ENCODE measurements around the gene SLC25A47.
"Not testable (repeated sequence)": the region's sequence is repeated elsewhere in the genome, so short reads cannot be mapped to it uniquely, and the experiment has no call there.

SLC25A47 gene

DNA sequence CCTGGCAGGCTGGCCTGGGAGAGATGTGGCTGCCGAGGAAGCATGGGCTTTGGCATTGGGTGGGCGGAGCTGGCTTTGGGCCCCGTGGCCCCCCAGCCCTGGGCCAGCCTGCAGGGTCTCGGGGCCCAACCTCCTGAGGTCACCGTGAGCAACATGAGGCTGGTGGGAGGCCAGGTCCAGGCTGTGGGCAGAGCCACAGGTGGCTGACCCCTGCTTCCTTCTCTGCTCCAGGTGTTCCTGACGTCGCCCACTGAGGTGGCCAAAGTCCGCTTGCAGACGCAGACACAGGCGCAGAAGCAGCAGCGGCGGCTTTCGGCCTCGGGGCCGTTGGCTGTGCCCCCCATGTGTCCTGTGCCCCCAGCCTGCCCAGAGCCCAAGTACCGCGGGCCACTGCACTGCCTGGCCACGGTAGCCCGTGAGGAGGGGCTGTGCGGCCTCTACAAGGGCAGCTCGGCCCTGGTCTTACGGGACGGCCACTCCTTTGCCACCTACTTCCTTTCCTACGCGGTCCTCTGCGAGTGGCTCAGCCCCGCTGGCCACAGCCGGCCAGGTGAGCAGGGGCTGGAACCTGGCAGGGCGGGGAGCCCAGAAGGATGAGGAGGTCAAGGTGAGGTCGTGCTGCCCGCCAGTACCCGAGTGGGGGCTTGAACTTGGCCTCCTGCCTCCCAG, 5.5 kb downstream of the SLC25A47 start:
- no peak for DNase-seq

DNA sequence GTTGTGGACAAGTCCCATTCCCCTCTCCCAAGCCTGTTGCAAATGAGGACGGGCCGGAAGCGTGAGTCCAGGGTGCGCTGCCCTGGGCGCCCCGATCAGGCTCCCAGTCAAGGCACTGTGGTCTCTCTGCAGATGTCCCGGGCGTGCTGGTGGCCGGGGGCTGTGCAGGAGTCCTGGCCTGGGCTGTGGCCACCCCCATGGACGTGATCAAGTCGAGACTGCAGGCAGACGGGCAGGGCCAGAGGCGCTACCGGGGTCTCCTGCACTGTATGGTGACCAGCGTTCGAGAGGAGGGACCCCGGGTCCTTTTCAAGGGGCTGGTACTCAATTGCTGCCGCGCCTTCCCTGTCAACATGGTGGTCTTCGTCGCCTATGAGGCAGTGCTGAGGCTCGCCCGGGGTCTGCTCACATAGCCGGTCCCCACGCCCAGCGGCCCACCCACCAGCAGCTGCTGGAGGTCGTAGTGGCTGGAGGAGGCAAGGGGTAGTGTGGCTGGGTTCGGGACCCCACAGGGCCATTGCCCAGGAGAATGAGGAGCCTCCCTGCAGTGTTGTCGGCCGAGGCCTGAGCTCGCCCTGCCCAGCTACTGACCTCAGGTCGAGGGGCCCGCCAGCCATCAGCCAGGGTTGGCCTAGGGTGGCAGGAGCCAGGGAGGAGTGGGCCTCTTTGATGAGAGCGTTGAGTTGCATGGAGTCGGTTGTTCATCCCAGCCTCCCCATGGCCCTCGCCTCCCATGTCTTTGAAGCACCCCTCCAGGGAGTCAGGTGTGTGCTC, 6.3 kb downstream of the SLC25A47 start:
- DNase-seq = no peak

DNA sequence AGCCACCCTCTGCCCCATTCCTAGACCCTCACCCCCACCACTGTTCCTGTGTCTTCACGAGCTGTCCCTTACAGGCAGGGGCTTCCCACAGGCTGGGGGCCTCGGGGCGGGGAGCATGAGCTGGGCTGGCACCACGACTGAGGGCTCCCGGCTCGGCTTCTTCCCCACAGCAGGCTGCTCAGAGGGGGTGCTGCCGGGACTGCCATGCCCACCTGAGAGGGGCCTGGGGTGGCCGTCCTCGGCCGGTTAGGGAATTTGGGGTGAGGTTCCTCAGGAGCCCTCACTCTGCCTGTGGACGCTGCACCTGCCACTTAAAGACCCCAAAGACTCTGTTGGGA, 6.8 kb downstream of the SLC25A47 start:
- no peak for DNase-seq

DNA sequence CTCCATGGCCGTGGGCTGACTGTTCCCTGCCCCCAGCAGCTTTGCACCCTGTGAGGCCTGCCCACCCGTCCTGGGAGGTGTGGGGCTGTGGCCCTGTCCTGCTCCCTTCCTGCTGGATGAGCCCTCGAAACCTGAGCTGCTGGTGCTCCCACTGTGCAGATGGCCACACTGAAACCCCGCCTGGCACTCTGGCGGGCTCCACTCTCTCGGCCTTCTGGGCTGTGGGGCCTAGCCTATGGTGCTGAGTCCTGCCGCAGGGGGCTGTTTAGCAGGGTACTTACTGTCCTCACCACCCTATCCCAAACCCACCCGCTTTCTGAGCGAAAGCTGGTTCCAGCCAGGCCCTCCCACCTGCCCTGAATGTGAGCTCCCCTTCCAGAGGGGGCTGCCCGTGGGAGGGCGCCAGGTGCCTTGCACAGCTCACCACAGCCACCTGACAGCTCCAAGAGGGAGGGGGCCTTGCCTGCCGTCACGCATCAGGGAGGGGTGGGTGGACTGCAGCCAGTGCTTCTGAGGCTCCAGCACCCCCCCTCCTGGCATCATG, 7.3 kb downstream of the SLC25A47 start:
- DNase-seq = no peak

DNA sequence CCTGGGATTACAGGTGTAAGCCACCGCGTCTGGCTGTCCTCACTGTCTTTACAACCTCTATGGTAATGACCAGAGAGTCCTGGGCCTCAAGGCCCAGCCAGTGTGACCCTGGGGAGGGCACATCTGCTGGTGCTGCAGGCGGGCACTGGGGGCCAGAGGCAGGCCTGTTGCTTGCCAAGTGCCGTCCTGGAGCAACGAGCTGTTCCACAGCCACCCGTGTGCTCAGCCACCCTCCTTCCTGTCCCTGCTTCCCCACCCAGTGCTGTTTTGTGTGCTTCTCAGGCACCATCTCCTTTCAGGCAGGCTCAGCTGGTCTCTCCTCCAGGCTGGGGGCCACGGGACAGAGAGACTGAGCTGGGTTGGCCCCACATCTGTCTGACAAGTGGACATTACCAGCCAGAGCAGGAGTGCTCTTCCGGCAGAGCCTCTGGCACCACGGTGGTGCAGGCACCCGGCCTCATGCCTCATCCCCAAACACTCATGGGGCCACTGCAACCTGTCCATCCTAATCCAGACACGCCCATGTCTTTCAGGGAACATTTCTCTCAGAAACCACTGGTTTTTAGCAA, 9.0 kb downstream of the SLC25A47 start:
- no peak for DNase-seq

DNA sequence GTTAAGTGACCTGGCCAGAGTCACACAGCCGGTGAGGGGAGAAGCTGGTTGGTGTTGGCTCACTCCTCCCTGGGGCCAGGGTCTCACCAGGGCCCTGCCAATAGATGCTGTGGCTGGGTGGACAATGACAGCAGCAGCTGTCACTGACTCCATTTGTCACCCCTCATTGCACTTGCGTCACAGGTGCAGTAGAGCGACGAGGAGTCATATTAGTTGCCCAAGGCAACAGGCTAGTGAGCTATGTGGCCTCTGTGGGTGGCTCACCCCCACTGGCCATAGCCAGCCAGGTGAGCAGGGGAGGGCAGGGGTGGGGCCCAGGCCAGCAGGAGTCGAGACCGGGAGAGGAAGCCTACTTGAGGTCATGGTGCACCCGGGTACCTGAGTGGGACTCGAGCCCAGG, 9.7 kb downstream of the SLC25A47 start:
- DNase-seq = no peak

DNA sequence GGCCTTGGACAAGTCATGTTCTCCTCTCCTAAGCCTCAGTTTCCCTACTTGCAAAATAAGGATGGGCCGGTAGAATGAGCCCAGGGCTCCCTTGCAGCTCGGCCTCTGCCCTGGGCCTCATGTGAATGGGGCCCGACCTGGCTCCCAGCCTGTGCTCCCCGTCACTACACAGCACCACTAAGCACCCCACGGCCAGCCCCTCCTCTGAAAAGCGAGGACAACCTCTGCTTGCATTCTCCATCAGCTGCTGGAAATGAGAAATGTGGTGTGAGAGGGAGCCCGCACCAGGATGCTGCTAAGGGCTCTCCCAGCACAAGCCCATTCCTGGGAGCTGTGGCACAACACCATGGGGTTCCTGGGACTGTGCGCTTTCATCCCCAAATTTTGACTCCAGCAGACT, 10.2 kb downstream of the SLC25A47 start:
- DNase-seq = no peak

DNA sequence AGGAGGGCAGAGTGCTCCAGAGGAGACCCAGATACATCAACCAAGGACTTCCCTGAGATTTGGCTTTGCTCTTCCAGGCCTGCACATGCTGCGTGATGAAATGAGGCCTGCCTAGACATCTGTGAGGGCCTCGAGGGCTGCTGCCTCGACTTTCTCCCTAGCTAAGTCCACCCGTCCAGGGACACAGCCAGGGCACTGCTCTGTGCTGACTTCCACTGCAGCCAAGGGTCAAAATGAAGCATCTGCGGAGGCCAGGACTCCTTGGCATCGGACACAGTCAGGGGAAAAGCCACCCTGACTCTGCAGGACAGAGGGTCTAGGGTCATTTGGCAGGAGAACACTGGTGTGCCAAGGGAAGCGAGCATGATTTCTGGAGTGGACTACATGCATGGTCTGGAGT, 10.7 kb downstream of the SLC25A47 start:
- no peak for DNase-seq

DNA sequence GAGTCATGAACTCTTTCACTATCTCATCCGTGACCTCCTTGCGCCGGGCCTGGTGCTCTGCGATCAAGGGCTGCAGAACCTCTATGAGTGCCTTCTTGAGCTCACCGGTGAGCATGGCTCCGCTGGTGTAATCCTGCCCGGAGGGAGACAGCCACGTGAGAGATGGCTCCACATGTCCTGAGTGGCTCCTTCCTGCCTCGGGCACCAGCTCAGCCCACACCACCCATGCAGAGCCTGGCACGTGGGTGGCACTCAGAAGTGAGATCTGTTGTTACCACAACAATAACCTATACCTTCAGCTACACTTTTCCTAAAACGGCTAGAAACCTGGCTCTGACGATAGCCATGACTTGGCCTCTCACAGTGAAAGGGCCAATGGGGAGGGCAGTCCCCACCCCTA, 11.8 kb downstream of the SLC25A47 start:
- DNase-seq = no peak

DNA sequence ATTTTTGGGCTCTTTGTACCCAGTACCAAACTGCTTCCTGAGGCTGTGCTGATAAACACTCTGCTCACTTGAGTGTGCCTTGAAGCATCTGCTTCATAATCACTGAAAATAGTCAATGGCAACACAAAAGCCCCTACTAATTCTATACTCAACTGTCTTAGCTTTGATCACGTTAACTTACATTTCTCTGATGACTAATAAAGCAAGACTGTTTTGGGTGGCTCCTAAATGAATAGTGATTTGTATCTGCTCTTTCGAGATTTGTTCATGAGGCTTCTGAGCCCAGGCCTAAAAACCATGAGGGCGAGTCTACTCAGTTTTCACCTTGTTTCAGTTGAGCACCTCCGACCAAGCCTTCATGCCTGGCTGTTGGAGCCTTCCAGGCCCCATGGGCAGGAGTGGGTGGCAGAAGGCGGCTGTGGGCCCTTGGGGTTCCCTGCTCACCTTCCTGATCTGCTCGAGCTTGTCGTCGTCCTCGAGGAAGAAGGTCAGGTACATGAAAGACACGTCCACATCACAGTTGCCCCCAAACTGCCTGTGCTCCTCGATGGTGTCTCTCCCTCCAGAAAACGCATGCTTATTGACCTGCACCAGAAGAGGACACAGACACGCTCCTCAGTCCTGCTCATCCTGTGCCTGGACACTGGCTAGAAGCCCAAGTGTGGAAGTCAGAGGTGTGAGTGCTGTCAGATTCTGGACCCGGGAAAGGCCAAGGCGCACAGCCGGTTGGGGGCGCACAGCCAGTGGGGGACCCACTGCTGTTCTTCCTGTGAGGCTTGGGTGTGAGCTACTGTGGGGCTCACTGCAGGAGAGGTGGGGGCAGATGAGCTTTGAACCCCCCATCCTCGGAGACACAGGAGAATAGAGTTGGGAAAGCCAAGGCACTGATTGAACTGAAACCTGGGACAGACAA, 13.7 kb downstream of the SLC25A47 start:
- DNase-seq = no peak

DNA sequence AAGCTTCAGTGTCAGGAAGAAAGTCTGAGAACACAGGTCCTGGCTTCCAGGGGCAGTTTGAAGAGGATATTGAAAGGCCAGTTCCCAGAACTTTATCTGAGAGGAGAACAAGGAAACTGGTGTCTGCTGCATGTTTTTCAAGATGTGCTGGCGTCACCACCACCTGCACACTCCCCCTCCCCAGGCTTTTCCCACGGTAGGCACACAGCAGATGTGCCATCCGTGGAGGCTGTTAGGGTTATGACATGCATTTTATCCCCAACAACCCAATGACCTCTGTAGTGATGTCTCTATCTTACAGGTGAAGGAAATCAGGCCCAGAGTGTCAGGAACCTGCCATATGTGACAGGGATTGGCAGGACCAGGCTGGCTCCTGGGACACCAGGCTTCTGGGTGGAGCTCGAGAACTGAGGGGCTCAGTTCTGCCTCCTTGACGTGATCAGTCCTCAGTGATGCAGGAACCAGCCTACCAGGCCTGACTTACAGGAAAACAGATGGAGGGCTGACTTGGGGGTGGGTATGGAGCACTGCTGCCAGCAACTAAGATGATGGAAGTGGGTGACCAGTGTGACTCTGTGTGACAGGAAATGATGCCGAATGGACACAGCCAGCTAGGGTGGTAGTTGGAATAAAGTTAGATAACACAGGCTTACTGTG, 16.8 kb downstream of the SLC25A47 start:
- DNase-seq = no peak

DNA sequence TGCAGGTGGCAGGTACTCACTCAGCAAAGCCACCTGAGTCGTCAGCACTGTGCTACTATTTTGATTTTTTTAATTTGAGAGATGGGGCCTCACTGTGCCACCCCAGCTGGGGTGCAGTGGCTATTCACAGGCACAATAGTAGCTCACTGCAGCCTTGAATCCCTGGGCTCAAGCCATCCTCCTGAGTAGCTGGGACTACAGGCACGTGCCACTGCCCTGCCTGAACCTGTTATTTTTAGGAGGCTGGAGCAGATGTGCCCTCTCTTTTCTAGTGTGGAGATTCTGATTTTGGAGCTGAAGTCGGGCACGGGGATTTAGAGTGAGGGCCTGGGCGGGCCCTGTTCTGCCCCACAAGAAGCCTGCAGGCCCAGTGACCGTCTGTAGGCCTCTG, 17.3 kb downstream of the SLC25A47 start:
- no peak for DNase-seq

DNA sequence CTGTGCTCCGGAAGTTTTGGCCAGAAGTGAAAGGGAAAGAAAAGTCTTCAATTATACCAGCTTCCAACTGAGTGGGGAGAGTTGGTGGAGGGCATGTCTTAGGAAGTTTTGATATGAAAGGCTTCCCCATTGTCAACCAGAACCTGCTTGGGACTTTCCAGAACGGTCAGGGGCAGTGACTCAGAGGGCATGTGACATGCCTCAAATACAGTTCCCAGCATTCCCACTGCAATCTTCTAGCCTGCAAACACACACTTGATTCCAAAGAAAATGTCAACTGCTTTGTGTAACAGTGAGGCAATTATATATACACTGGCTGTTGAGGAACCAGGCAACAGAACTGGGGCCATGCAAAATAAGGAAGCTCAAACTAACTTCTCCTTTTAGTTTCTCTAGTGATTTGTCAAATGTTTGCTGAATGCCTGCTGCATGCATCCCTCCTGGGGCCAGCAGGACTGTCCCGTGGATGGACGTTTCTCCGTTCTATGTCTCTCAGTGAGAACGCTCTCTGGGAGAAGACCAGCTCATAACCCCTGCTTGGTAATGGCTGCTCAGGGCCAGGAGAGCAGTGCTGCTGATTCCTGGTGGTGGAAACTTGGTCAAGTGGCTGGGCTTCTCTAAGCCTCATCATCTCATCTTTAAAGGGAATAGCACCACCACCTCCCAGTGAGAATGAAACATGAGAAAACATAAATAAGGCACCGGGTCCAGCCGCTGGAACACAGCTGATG, 18.3 kb downstream of the SLC25A47 start:
- no peak for DNase-seq

DNA sequence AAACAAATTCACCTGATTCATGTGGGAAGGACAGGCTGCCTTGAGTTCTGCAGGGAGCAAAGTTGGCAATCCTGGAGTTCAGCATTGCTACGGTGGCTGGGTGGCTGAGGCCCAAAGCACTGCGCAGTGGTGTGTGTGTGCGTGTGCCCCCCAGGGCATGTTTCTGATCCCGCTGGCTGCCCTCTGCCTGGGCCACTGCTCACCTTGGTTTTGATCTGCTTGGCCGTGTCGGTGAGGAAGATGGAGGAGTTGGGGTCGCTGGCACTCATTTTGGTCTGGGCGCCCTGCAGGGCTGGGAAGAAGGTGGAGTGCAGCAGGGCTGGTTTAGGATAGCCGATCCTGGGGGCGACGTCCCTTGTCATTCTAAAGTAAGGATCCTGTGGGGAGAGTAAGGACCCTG, 19.1 kb downstream of the SLC25A47 start:
- DNase-seq = no peak

DNA sequence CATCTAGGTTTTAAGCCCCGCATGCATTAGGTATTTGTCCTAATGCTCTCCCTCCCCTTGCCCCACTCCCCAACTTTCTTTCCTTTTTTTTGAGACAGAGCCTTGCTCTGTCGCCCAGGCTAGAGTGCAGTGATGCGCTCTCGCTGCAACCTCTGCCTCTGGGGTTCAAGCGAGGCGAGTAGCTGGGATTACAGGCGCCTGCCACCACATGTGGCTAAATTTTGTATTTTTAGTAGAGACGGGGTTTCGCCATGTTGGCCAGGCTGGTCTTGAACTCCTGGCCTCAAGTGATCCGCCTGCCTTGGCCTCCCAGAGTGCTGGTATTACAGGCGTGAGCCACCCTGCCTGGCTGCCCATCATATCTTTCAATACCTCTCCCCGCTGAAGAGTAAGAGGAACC, 19.7 kb downstream of the SLC25A47 start:
- DNase-seq = not testable (repeated sequence)

DNA sequence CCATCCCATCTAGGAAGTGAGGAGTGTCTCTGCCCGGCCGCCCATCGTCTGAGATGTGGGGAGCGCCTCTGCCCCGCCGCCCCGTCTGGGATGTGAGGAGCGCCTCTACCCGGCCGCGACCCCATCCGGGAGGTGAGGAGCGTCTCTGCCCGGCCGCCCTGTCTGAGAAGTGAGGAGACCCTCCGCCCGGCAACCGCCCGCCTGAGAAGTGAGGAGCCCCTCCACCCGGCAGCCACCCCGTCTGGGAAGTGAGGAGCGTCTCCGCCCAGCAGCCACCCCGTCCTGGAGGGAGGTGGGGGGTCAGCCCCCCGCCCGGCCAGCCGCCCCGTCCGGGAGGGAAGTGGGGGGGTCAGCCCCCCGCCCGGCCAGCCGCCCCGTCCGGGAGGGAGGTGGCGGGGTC, 21.5 kb downstream of the SLC25A47 start:
- not testable (repeated sequence) for DNase-seq

DNA sequence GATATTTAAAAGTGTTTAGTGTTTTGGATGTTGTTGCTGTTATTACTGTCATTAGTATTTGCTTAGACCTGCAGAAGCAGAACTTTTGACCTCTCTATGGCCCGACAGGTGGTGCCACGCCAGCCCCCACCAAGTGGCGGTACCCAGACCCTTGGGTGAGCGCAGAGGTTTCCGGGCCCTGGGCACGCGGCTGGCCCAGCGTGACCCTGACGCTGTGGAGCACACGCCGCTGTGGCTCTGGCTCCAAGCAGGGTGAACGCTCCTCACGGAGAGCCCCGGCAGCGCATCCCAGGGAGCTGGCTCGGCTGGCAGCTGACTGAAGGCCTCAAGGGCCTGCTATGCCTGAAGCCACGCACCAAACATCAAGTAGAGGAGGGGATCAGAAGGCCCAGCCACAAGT, 22.6 kb downstream of the SLC25A47 start:
- DNase-seq = no peak

DNA sequence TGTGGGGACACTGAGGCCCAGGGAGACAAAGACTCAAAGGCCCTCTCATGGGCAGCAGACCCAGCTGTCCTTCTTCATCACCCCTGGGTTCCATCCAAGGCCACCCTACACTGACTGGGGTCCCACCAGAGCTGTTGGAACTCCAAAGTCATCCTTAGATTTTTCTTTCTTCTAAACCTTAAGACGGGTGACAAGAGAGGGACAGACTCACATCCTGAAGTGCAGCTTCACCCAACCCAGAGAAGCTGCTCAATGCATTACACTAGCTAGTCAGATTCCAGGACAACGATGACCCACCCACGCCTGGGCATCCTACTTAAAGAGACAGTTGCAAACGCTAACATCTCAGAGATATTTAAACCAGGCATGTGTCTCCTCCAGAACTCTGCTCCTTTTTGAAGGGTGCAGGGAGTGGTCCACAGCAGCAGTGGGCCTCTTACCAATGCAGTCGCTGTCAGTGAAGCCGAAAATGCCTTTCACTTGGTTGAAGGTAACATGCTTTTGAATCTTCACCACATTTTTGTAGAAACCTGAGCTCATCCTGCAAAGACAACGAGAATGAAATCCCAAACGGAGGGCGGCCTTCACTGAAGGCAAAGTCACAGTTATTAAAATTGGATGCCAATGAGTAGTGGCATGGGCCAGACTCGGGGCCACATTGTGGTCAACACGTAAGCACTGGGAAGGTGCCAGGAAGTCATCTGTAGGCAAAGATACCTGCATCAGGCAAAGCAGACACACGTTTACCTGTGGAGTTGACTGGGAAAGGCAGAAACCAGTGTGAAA, 23.4 kb downstream of the SLC25A47 start:
- no peak for DNase-seq

DNA sequence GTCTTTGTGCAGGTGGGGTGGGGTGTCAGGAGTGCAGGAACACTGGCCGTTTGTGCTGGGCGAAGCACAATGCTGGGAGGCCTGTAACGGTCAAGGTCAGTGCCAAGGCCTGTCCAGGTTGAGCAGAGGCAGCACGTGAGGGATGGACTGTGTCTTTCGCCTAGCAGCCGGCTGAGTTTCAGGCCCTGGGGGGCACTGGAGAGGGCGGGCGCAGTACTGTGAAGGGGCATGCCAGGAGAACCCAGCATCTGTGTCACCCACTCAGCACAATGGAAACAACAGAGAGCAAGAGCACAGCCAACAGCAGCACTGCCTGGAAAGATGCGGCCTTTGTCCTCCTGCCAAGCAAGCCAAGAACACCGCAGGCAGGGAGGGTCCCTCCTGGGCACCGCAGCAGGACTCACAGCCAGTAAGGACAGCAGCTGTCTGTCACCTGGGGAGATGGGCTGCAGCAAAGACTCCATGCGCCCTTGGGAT, 25.2 kb downstream of the SLC25A47 start:
- no peak for DNase-seq

DNA sequence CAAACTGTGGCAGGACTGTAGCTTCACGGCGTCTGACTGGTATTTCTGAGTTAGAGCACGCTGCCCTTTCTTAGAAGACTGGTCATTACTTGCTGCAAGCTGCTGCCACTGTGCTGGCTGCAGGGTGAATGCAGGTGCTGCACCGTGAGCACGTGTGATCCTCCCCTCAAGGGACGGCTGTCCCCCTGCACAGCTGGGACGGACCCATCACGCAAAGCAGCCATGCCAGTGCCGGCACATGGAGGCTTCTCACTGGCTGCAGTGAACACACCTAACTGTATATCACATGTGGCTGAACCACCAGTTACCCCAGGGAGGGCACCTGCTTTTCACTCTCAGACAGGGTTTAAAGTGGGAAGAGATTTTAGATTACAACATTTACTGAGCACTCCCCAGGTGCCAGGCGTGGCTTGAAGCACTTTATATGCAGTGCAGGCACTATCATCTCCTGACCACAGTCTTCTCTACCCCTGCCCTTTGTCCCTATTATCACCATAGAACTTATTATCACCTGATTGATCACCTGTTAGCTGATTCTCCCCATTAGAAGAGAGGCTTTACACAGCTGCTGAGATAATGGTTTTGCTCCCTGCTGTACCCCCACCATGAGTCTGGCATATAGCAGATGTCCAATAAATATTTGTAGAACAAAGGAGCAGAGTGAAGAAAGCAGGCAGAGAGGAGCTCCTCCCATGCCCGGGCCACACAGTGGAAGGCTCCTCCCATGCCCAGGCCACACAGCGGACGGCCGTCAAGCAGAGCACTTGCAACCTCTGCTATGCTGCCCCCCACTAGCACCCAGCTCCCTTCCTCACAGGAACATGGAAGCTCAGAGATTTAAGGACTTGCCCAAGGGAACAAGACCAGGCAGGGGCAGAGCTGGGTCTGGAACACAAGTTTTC, 25.9 kb downstream of the SLC25A47 start:
- DNase-seq = peak; percentile 36
